GM12865 (cell line): ENCODE measurements around the gene NEFH.

Experiments used
- DNase-seq: peaks from one replicate; pipeline ENCODE4 v3.0.0; 2010; ENCODE audit warnings: low read depth
- H3K4me3 ChIP-seq: 2 replicates; pipeline ENCODE4 v1.5.1; 2011; ENCODE audit warnings: mild to moderate bottlenecking, low read depth, low read length, control low read depth
- TF ChIP-seq, protein P1 (sequence below): IDR thresholded peaks from 2 replicates; pipeline ENCODE4 v1.5.1; 2011; ENCODE audit warnings: low read length, control low read depth, low read depth, inconsistent platforms; ENCODE audit not compliant: insufficient read depth; ENCODE audit errors: missing control alignments

The NEFH gene

DNA sequence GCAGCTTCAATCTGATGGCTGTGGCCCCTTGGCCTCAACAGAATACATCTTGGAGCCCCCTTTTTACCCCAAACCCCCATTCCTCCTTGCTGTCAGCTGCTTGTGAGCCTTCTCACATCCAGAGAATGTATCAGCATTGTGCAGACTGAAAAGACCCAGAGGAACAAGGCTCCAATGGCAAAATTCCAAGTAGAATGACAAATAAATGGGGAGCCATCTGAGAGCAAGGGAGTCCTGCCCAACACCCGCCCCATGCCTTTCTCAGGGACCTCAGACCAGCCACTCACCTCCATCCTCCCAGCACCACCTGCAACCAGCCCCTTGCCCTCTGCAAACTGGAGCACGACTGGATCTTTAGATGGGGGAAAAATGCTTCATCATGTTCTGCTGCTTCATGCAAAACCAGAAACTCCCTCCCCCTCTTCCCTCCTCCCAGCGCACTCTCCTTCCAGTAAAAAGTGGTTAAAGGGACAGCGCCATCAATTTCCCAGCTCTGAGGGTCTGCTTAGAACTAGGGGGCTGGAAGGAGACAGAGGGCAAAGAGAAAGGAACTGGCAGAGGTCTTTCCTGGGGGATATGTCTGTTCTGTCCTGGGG lies 2.2 kb upstream of the NEFH start:
- no peak overlapping the region for H3K4me3 ChIP-seq
- DNase-seq: no peak
- TF ChIP-seq, protein P1, sequence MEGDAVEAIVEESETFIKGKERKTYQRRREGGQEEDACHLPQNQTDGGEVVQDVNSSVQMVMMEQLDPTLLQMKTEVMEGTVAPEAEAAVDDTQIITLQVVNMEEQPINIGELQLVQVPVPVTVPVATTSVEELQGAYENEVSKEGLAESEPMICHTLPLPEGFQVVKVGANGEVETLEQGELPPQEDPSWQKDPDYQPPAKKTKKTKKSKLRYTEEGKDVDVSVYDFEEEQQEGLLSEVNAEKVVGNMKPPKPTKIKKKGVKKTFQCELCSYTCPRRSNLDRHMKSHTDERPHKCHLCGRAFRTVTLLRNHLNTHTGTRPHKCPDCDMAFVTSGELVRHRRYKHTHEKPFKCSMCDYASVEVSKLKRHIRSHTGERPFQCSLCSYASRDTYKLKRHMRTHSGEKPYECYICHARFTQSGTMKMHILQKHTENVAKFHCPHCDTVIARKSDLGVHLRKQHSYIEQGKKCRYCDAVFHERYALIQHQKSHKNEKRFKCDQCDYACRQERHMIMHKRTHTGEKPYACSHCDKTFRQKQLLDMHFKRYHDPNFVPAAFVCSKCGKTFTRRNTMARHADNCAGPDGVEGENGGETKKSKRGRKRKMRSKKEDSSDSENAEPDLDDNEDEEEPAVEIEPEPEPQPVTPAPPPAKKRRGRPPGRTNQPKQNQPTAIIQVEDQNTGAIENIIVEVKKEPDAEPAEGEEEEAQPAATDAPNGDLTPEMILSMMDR: no peak

DNA sequence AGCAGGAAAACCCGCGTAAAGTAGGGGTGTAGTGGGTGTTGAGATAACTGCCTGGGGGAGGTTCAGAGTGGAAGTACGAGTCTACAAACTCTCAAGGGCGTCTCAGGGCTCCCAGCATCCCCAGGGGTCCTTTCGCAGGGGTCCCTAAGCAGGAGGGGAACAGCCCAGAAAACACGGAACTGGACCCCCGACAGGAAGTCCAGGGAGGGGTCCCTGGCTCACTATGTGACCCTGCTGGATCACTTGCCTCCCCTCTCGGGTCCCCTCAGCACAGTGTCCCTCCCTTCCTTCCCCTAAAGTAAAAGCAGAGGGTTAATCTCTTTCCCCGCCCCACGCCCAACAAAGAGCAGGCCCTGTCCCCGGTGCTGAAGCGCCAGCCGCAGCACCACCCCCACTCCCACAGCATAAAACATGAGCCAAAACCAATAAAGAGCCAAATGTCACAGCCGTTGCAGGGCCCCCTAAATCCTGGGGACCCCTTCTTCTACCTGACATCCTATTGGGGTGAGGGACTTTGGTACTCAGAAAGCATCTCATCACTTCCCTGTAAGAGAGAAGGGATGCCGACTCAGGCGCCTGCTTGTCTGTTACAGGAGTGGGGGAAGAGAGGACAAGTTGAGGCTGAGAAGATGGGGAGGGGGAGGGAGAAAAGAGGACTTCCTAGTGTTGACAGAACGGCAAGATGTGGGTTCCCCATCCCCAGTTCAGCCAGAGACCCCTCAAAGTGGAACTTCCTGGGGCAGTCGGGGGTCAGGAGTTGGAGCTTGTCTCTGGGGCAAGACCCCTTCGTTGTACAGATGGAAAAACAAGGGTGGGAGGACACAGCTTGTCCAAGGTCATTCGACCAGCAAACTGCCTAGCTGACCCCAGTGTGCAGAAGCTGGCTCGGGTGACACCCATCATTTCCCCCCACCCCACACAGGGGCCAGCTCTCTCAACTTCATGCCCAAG lies 1.4 kb upstream of the NEFH start:
- TF ChIP-seq, protein P1: no peak
- DNase-seq: no peak
- H3K4me3 ChIP-seq: no peak overlapping the region

DNA sequence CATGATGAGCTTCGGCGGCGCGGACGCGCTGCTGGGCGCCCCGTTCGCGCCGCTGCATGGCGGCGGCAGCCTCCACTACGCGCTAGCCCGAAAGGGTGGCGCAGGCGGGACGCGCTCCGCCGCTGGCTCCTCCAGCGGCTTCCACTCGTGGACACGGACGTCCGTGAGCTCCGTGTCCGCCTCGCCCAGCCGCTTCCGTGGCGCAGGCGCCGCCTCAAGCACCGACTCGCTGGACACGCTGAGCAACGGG lies 169 bp downstream of the NEFH start:
- TF ChIP-seq, protein P1: no peak
- no peak overlapping the region for H3K4me3 ChIP-seq
- no peak for DNase-seq

DNA sequence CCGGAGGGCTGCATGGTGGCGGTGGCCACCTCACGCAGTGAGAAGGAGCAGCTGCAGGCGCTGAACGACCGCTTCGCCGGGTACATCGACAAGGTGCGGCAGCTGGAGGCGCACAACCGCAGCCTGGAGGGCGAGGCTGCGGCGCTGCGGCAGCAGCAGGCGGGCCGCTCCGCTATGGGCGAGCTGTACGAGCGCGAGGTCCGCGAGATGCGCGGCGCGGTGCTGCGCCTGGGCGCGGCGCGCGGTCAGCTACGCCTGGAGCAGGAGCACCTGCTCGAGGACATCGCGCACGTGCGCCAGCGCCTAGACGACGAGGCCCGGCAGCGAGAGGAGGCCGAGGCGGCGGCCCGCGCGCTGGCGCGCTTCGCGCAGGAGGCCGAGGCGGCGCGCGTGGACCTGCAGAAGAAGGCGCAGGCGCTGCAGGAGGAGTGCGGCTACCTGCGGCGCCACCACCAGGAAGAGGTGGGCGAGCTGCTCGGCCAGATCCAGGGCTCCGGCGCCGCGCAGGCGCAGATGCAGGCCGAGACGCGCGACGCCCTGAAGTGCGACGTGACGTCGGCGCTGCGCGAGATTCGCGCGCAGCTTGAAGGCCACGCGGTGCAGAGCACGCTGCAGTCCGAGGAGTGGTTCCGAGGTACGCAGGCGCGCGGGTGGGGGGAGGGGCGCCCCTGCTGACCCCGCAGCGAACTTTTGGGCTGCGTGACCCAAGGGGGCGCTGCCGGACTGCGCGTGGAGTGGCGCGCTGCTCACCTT lies 670 bp downstream of the NEFH start:
- TF ChIP-seq, protein P1: no peak
- H3K4me3 ChIP-seq: no peak overlapping the region
- no peak for DNase-seq

DNA sequence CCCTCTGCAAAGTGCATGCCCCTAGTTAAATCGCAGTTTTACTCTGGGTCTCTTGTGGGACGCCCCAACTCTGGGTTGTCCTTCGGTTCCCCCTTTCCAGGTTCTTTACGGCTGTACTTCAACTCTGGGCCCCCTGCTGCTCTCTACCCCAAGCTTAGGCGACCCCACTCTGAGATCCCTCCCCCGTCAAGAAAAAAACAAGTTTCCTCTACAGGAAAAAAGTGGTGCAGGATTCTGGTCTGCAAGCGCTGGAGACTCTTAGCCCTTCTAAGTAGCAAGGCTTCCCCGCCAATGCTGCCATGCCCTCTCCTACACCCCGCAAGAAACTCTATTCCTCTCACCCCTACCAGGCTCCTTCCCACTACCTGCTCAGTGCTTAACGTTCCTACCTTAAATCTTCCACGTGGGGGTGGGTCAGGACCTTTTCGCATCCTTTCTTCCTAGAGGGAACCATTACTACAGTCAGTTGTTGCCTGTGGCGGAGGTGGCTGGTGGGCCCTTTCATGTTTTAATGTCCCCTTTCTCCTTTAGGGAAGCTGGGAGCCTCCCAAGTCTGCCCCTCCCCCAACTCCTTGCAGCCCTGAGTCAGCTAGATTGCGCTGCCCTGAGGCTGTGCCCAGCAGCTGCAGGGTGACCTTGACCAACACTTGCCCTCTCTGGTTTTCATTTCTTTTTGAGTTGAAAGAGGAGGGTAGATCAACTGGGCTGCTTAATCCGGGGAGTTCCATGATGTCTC lies 1.4 kb downstream of the NEFH start:
- TF ChIP-seq, protein P1: no peak
- H3K4me3 ChIP-seq: no peak overlapping the region
- no peak for DNase-seq

DNA sequence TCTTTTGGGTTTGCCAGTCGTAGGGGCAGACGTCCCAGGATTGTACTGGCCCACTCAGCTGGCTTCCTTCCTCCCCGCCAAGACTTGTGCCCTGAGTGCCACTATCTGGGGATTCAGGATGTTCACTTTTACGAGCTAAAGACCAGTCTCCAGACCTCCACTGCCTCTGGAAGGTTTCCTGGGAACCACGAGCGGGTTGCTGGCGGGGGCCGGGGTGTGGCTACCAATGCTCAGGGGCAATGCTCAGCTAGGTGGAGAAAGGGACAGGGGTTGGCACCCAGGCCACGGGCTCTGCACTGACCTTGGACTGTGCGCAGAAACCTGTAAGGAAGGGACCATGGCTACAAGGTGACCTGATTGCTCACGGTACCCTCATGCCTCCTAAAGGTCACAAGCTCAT lies 2.2 kb downstream of the NEFH start:
- TF ChIP-seq, protein P1: no peak
- H3K4me3 ChIP-seq: no peak overlapping the region
- no peak for DNase-seq
